Keratinocyte (primary cell): ENCODE data around the gene FTCD. TPM values are rescaled to one million over a fixed set of nuclear protein-coding genes. Genes with fewer than 3 reads are reported as not detected.

ENCODE experiments used
- DNase-seq: peaks from one replicate; pipeline ENCODE4 v3.0.0-alpha.2; 2011; ENCODE audit warnings: low read depth, missing footprints, low spot score
- FAIRE-seq: peaks from 2 replicates; lab custom pipeline; 2011; peaks lifted over from hg19 to GRCh38; lab: Jason Lieb, UNC
- H2AFZ ChIP-seq: 2 replicates; pipeline ENCODE4 v1.6.0; 2012; ENCODE audit warnings: low read length, control low read depth, inconsistent platforms; ENCODE audit not compliant: control insufficient read depth
- H3K27ac ChIP-seq: 2 replicates; pipeline ENCODE4 v1.5.1; 2011; ENCODE audit warnings: low read length; ENCODE audit not compliant: control insufficient read depth, insufficient read depth
- H3K27me3 ChIP-seq: 3 replicates; pipeline ENCODE4 v1.6.0; 2011; ENCODE audit warnings: low read length; ENCODE audit not compliant: control insufficient read depth, insufficient read depth; ENCODE audit errors: extremely low read depth
- H3K36me3 ChIP-seq, 2 experiments: 2 replicates in 1 of 2; 3 replicates in 1 of 2; pipeline ENCODE4 v1.5.1; 2011; ENCODE audit warnings: low read length in 2 of 2, mild to moderate bottlenecking in 1 of 2; ENCODE audit not compliant: control insufficient read depth in 2 of 2, insufficient read depth in 2 of 2; ENCODE audit errors: extremely low read depth in 1 of 2
- H3K4me1 ChIP-seq: 3 replicates; pipeline ENCODE4 v1.5.1; 2011; ENCODE audit warnings: low read length; ENCODE audit not compliant: control insufficient read depth, insufficient read depth; ENCODE audit errors: extremely low read depth
- H3K4me2 ChIP-seq: 3 replicates; pipeline ENCODE4 v1.6.0; 2011; ENCODE audit warnings: low read depth, low read length; ENCODE audit not compliant: control insufficient read depth, insufficient read depth; ENCODE audit errors: extremely low read depth
- H3K4me3 ChIP-seq, 3 experiments: fragments of 200-600 bp in 1 of 3; sonication (generic) in 1 of 3; 2 replicates in 2 of 3; 3 replicates in 1 of 3; pipeline ENCODE4 v1.5.1; 2011 to 2016; ENCODE audit warnings: low read length in 3 of 3, mild to moderate bottlenecking in 3 of 3, control low read depth in 2 of 3, inconsistent platforms in 1 of 3, low read depth in 1 of 3, mixed read lengths in 1 of 3, mixed run types in 1 of 3, moderate library complexity in 1 of 3; ENCODE audit not compliant: control insufficient read depth in 2 of 3, insufficient read depth in 2 of 3; ENCODE audit errors: extremely low read depth in 1 of 3
- H3K79me2 ChIP-seq: 2 replicates; pipeline ENCODE4 v1.6.0; 2012; ENCODE audit warnings: low read length; ENCODE audit not compliant: control insufficient read depth, insufficient read depth
- H3K9ac ChIP-seq: 3 replicates; pipeline ENCODE4 v1.6.0; 2011; ENCODE audit warnings: low read length; ENCODE audit not compliant: control insufficient read depth, insufficient read depth; ENCODE audit errors: extremely low read depth
- H3K9me1 ChIP-seq: 3 replicates; pipeline ENCODE4 v1.6.0; 2011; ENCODE audit warnings: low read length; ENCODE audit not compliant: control insufficient read depth, insufficient read depth; ENCODE audit errors: extremely low read depth
- H3K9me3 ChIP-seq: 2 replicates; pipeline ENCODE4 v1.5.1; 2012; ENCODE audit warnings: low read depth, low read length; ENCODE audit not compliant: control insufficient read depth
- H4K20me1 ChIP-seq: 3 replicates; pipeline ENCODE4 v1.6.0; 2011; ENCODE audit warnings: low read length; ENCODE audit not compliant: control insufficient read depth, insufficient read depth; ENCODE audit errors: extremely low read depth
- EZH2 ChIP-seq: IDR thresholded peaks from one replicate; pipeline ENCODE4 v1.6.1; 2012; ENCODE audit warnings: inconsistent platforms, mild to moderate bottlenecking, low read length, moderate library complexity
- dilution Hi-C: fragments of 300-500 bp; cut with MboI; formaldehyde crosslinking; loops from one replicate; pipeline ENCODE4 v1.7.0; 2020; ENCODE audit warnings: low sequenced_read_pairs; ENCODE audit not compliant: extremely low pct_ligation_motif_present
- polyA plus RNA-seq, 5 experiments: library from polyadenylated mRNA; depleted of rRNA in 3 of 5; stranded (reverse) in 3 of 5; stranded (forward) in 1 of 5; unstranded in 1 of 5; fragments of >200 nt; gene quantifications; 1 replicate in 1 of 5; 2 replicates in 3 of 5; 3 replicates in 1 of 5; pipeline versions ENCODE4 v1.2.1 to v1.2.3, GENCODE V29; 2011 to 2012; ENCODE audit warnings: missing spikeins in 2 of 5, low read depth in 1 of 5, low replicate concordance in 1 of 5
- TF ChIP-seq, protein P1 (sequence below), 3 experiments: IDR thresholded peaks in 1 of 3; conservative IDR thresholded peaks in 1 of 3; optimal IDR thresholded peaks in 1 of 3; 2 replicates in 2 of 3; 3 replicates in 1 of 3; pipeline versions ENCODE3 to v1.5.1; 2011; ENCODE audit warnings: low read length in 3 of 3, mild to moderate bottlenecking in 3 of 3, moderate library complexity in 2 of 3, control low read depth in 1 of 3, inconsistent platforms in 1 of 3; ENCODE audit not compliant: insufficient read depth in 2 of 3; ENCODE audit errors: extremely low read depth in 1 of 3

The FTCD gene
- polyA plus RNA-seq, 1 donor (not counting 4 experiments of a cell fraction or from before 2014, with no cell fraction given) = not detected

- no peaks in the 10 kb centered on the region for H3K27me3 ChIP-seq
These were observed 43.3 kb downstream of the FTCD start for GRCh38 chr21:46111857-46112724.

GRCh38 chr21:46111193-46111571 lies 44.2 kb downstream of the FTCD start:
- peaks cover 5% of the 10 kb centered on the region for H3K9me3 ChIP-seq
- no peak overlapping the region for H3K27ac ChIP-seq
- H4K20me1 ChIP-seq = no peaks in the 10 kb centered on the region
- no peaks in the 10 kb centered on the region for H3K27me3 ChIP-seq
- H2AFZ ChIP-seq = no peak overlapping the region
- no peaks in the 10 kb centered on the region for H3K9me1 ChIP-seq
- no peaks in the 10 kb centered on the region for H3K36me3 ChIP-seq
- H3K4me3 ChIP-seq = no peak overlapping the region
- FAIRE-seq (no peak), DNase-seq (no peak)
- no peak overlapping the region for H3K9ac ChIP-seq
- TF ChIP-seq EZH2 = no peak
- TF ChIP-seq, protein P1, sequence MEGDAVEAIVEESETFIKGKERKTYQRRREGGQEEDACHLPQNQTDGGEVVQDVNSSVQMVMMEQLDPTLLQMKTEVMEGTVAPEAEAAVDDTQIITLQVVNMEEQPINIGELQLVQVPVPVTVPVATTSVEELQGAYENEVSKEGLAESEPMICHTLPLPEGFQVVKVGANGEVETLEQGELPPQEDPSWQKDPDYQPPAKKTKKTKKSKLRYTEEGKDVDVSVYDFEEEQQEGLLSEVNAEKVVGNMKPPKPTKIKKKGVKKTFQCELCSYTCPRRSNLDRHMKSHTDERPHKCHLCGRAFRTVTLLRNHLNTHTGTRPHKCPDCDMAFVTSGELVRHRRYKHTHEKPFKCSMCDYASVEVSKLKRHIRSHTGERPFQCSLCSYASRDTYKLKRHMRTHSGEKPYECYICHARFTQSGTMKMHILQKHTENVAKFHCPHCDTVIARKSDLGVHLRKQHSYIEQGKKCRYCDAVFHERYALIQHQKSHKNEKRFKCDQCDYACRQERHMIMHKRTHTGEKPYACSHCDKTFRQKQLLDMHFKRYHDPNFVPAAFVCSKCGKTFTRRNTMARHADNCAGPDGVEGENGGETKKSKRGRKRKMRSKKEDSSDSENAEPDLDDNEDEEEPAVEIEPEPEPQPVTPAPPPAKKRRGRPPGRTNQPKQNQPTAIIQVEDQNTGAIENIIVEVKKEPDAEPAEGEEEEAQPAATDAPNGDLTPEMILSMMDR (optimal IDR thresholded peaks at IDR 0.05 in 1 of 3, IDR thresholded peaks at IDR 0.05 in 1 of 3, conservative IDR thresholded peaks at IDR 0.05 in 1 of 3; ENCODE audit: extremely low read depth in 1 of 3, insufficient read depth in 2 of 3, low read length in 3 of 3) = no peak
- dilution Hi-C loops = no loop called here
- no peak overlapping the region for H3K4me2 ChIP-seq
- H3K4me1 ChIP-seq = no peaks in the 10 kb centered on the region
- H3K79me2 ChIP-seq = no peaks in the 10 kb centered on the region

More at GRCh38 chr21:46111857-46112724, 43.3 kb downstream of the FTCD start:
- Histone ChIP-seq H3K4me1 (no peaks in the 10 kb centered on the region), H2AFZ (no peak overlapping the region), H4K20me1 (no peaks in the 10 kb centered on the region), H3K4me2 (no peak overlapping the region), H3K27ac (no peak overlapping the region), H3K9me3 (peaks cover 5% of the 10 kb centered on the region), H3K4me3 (no peak overlapping the region), H3K9ac (no peak overlapping the region), H3K36me3 (no peaks in the 10 kb centered on the region), H3K79me2 (no peaks in the 10 kb centered on the region), H3K9me1 (no peaks in the 10 kb centered on the region)
- dilution Hi-C loops = no loop called here
- no peak for TF ChIP-seq EZH2
- TF ChIP-seq, protein P1 (optimal IDR thresholded peaks at IDR 0.05 in 1 of 3, IDR thresholded peaks at IDR 0.05 in 1 of 3, conservative IDR thresholded peaks at IDR 0.05 in 1 of 3; ENCODE audit: extremely low read depth in 1 of 3, insufficient read depth in 2 of 3, low read length in 3 of 3) = no peak
- no peak for FAIRE-seq
- no peak for DNase-seq
